ENCODE results near the gene SDSL. TPM values are rescaled to one million over a fixed set of nuclear protein-coding genes. Genes with fewer than 3 reads are reported as not detected.
A peak's percentile ranks its signal among the peaks of the same experiment; 100 is the strongest.

Gene SDSL
- total RNA-seq, 4 donors from 2014 or later = 7.5 to 21.5 (median 11.4) TPM

GRCh38 chr12:113456199-113456598 is 34.0 kb downstream of the SDSL start:
- no peaks in the 10 kb centered on the region for H3K36me3 ChIP-seq
- no peaks in the 10 kb centered on the region for H3K27me3 ChIP-seq
- H3K4me1 ChIP-seq = no peaks in the 10 kb centered on the region
- DNase-seq = no peak
- no peak overlapping the region for H3K4me3 ChIP-seq
- H3K9me3 ChIP-seq = no peaks in the 10 kb centered on the region
- TF ChIP-seq POLR2A (IDR thresholded peaks at IDR 0.05) = no peak
- no peak for TF ChIP-seq CTCF (IDR thresholded peaks at IDR 0.05)
- H3K27ac ChIP-seq = no peak overlapping the region

- peaks cover 0 to 4% of the 10 kb centered on the region in 2 donors for H3K27me3 ChIP-seq
Measured at GRCh38 chr12:113456761-113457160, 34.6 kb downstream of the SDSL start.

GRCh38 chr12:113457185-113457584 is 35.0 kb downstream of the SDSL start:
- Histone ChIP-seq H3K9me3 (no peaks in the 10 kb centered on the region), H3K27me3 (peaks cover 0 to 5% of the 10 kb centered on the region in 2 donors), H3K4me1 (peaks cover 0 to 2% (median 0%) of the 10 kb centered on the region in 4 donors), H3K36me3 (no peaks in the 10 kb centered on the region), H3K4me3 (no peak overlapping the region), H3K27ac (no peak overlapping the region)
- DNase-seq = no peak
- TF ChIP-seq POLR2A (IDR thresholded peaks at IDR 0.05) = no peak
- no peak for TF ChIP-seq CTCF (IDR thresholded peaks at IDR 0.05)

More at GRCh38 chr12:113456761-113457160, 34.6 kb downstream of the SDSL start:
- TF ChIP-seq CTCF (IDR thresholded peaks at IDR 0.05) (no peak), POLR2A (IDR thresholded peaks at IDR 0.05) (no peak)
- Histone ChIP-seq H3K36me3 (no peaks in the 10 kb centered on the region), H3K4me3 (no peak overlapping the region), H3K27ac (no peak overlapping the region), H3K9me3 (no peaks in the 10 kb centered on the region), H3K4me1 (no peaks in the 10 kb centered on the region)
- no peak for DNase-seq

- H3K4me1 ChIP-seq = peaks cover 0 to 8% (median under 1%) of the 10 kb centered on the region in 4 donors
- no peaks in the 10 kb centered on the region for H3K9me3 ChIP-seq
- TF ChIP-seq CTCF (IDR thresholded peaks at IDR 0.05) (no peak), POLR2A (IDR thresholded peaks at IDR 0.05) (no peak)
- H3K36me3 ChIP-seq = no peaks in the 10 kb centered on the region
- H3K4me3 ChIP-seq = no peak overlapping the region
- no peak overlapping the region for H3K27ac ChIP-seq
- DNase-seq = no peak
- peaks cover 0 to 6% of the 10 kb centered on the region in 2 donors for H3K27me3 ChIP-seq
Measured at GRCh38 chr12:113457710-113458109, 35.5 kb downstream of the SDSL start.

GRCh38 chr12:113459981-113460380 is 37.8 kb downstream of the SDSL start:
- Histone ChIP-seq H3K36me3 (no peaks in the 10 kb centered on the region), H3K4me3 (no peak overlapping the region), H3K27ac (no peak overlapping the region), H3K27me3 (peaks cover 0 to 28% of the 10 kb centered on the region in 2 donors), H3K4me1 (peaks cover 0 to 29% (median 10%) of the 10 kb centered on the region in 4 donors), H3K9me3 (no peaks in the 10 kb centered on the region)
- DNase-seq = no peak
- TF ChIP-seq CTCF (IDR thresholded peaks at IDR 0.05) (no peak), POLR2A (IDR thresholded peaks at IDR 0.05) (no peak)

GRCh38 chr12:113461666-113462065 is 39.5 kb downstream of the SDSL start:
- peaks cover 0 to 43% of the 10 kb centered on the region in 2 donors for H3K27me3 ChIP-seq
- peaks cover 0 to 39% (median 10%) of the 10 kb centered on the region in 4 donors for H3K4me1 ChIP-seq
- H3K27ac ChIP-seq = no peak overlapping the region
- H3K4me3 ChIP-seq = no peak overlapping the region
- DNase-seq = no peak
- no peaks in the 10 kb centered on the region for H3K9me3 ChIP-seq
- TF ChIP-seq POLR2A (IDR thresholded peaks at IDR 0.05) = no peak
- TF ChIP-seq CTCF (IDR thresholded peaks at IDR 0.05) = peak in 1 of 6 experiments; percentile 10
- H3K36me3 ChIP-seq = no peaks in the 10 kb centered on the region

All from Peyer's patch (tissue), 4 donors.